ENCODE data around the gene FAM3C. TPM values are rescaled to one million over a fixed set of nuclear protein-coding genes. Genes with fewer than 3 reads are reported as not detected.

FAM3C gene
- total and polyA plus RNA-seq, 2 of the 8 experiments (the other 6 are each of a cell fraction or from before 2014, with no cell fraction given): 27.0 to 77.7 TPM

DNA sequence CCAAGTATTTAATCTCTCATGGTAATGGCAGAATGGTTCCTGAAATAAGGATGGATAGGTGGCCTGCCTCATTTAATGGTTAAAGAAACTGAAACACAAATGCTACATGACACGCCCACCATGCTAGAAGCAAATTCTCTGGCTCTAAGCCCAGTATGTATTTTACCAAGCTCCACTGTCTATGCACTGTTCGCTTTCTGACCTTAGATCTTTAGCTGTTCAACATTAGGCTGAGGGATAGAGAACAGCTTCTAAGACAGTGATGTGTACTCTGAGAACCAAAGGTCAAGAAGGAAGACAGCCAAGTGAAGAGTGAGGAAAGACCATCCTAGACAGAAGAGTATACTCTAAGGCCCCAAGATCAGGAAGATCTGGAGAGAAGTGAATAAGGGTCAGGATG lies 26.6 kb downstream of the FAM3C start:
- Histone ChIP-seq H2AK5ac (ENCODE audit: low read depth, low read length) (no peak overlapping the region), H2BK5ac (ENCODE audit: low read depth, low read length) (no peak overlapping the region), H4K20me1 (replicated peaks in 1 of 2; ENCODE audit: control insufficient read depth in 1 of 2, insufficient read depth in 2 of 2, low read length in 2 of 2) (no peaks in the 10 kb centered on the region), H3K4me1 (replicated peaks in 1 of 4; ENCODE audit: control insufficient read depth in 3 of 4, insufficient read depth in 4 of 4, low read length in 3 of 4) (peaks cover 0 to 2% (median 0%) of the 10 kb centered on the region in 4 experiments; a peak in 3 of 7 replicates), H4K5ac (ENCODE audit: insufficient read length, low read depth, low read length) (no peak overlapping the region), H3K36me3 (ENCODE audit: control insufficient read depth in 2 of 4, insufficient read depth in 4 of 4, low read length in 3 of 4) (peaks cover 0 to 20% (median 4%) of the 10 kb centered on the region in 4 experiments; a peak in 5 of 8 replicates), H3K4me2 (ENCODE audit: insufficient read depth in 1 of 2, low read depth in 2 of 2, low read length in 2 of 2) (no peak overlapping the region), H3K56ac (replicated peaks; ENCODE audit: insufficient read length, low read depth, low read length) (no peak overlapping the region), H3K4ac (replicated peaks; ENCODE audit: insufficient read length, low read depth, low read length) (no peak overlapping the region), H2BK120ac (replicated peaks; ENCODE audit: low read depth, low read length) (no peak overlapping the region), H2BK15ac (ENCODE audit: low read length) (no peak overlapping the region), H3K14ac (ENCODE audit: insufficient read length) (no peak overlapping the region), H2BK20ac (ENCODE audit: low read length) (no peak overlapping the region), H3K18ac (ENCODE audit: extremely low read depth, low read length) (no peak overlapping the region), H3K23ac (ENCODE audit: insufficient read length) (no peak overlapping the region), H3K9ac (replicated peaks in 1 of 4; ENCODE audit: extremely low read depth in 1 of 4, low read depth in 3 of 4, low read length in 3 of 4) (no peak overlapping the region), H2AFZ (ENCODE audit: low read length) (no peak overlapping the region), H3K27me3 (replicated peaks in 1 of 4; ENCODE audit: control insufficient read depth in 3 of 4, extremely low read depth in 1 of 4, insufficient read depth in 3 of 4, low read length in 3 of 4) (no peaks in the 10 kb centered on the region), H4K91ac (replicated peaks; ENCODE audit: insufficient read length, low read length) (no peak overlapping the region), H3K79me1 (ENCODE audit: low read depth, low read length) (no peaks in the 10 kb centered on the region), H3K23me2 (ENCODE audit: low read depth, low read length) (no peaks in the 10 kb centered on the region), H4K8ac (ENCODE audit: extremely low read depth, insufficient read depth, low read length) (no peak overlapping the region), H3K9me3 (ENCODE audit: insufficient read depth in 2 of 2, low read depth in 1 of 2, low read length in 1 of 2) (no peaks in the 10 kb centered on the region), H3K4me3 (ENCODE audit: extremely low read depth in 1 of 4, insufficient read depth in 2 of 4, low read depth in 3 of 4, low read length in 4 of 4) (no peak overlapping the region), H2BK12ac (ENCODE audit: low read depth, low read length) (no peak overlapping the region), H3K27ac (ENCODE audit: low read depth, low read length) (no peak overlapping the region), H3K79me2 (ENCODE audit: control insufficient read depth in 1 of 2, insufficient read depth in 2 of 2, low read length in 2 of 2) (peaks cover 0 to 13% of the 10 kb centered on the region in 2 experiments; a peak in 2 of 4 replicates)
- FAIRE-seq (no peak), DNase-seq (ENCODE audit: low read depth in 1 of 2, low spot score in 2 of 2) (no peak)
- ChIA-PET CTCF (ENCODE audit: partially characterized antibody) (interaction anchor here (0.8 to 1.4 kb wide), 7 partner anchors 10 to 178 kb away, joined by 3 to 4 read pairs (median 3); partner anchors contain the start of gene FAM3C), POLR2A (ENCODE audit: partially characterized antibody) (interaction anchor here (1.3 to 2.0 kb wide), 2 partner anchors 17 to 176 kb away, joined by 3 to 5 read pairs; no protein-coding TSS in a partner anchor)
- WGBS, 2 experiments (ENCODE audit: extremely low coverage in 1 of 2, insufficient coverage in 1 of 2, insufficient read length in 1 of 2, insufficient replicate concordance in 2 of 2, low coverage in 1 of 2, low lambda C conversion rate in 2 of 2, missing lambda C conversion rate in 1 of 2): 92% methylated on average over 2 of the region's 2 CpGs; no CpG with 5 or more reads in 1 of the 2 experiments
- TF ChIP-seq RNF2 (IDR thresholded peaks at IDR 0.05; ENCODE audit: borderline replicate concordance, low read depth, low read length, missing control alignments, poor library complexity, severe bottlenecking) (no peak), CTBP2 (IDR thresholded peaks at IDR 0.05; ENCODE audit: borderline replicate concordance, insufficient read depth, insufficient read length, low read length) (no peak), SUZ12 (IDR thresholded peaks at IDR 0.05; ENCODE audit: low read length) (no peak), BACH1 (IDR thresholded peaks at IDR 0.05; ENCODE audit: low read length) (no peak), ZNF274 (IDR thresholded peaks at IDR 0.05; ENCODE audit: borderline replicate concordance, extremely low read depth, low read length) (no peak), SRF (IDR thresholded peaks at IDR 0.05; ENCODE audit: low read depth, low read length) (no peak), CREB1 (IDR thresholded peaks at IDR 0.05) (no peak), SP4 (IDR thresholded peaks at IDR 0.05; ENCODE audit: low read length) (no peak), BRCA1 (IDR thresholded peaks at IDR 0.05; ENCODE audit: low read depth, low read length) (no peak), SP1 (IDR thresholded peaks at IDR 0.05; ENCODE audit: low read depth, low read length) (no peak), ASH2L (IDR thresholded peaks at IDR 0.05; ENCODE audit: low read length) (no peak), SIRT6 (IDR thresholded peaks at IDR 0.05; ENCODE audit: low read length) (no peak), SIX5 (IDR thresholded peaks at IDR 0.05; ENCODE audit: low read depth, low read length) (no peak), KDM5A (IDR thresholded peaks at IDR 0.05; ENCODE audit: low read length) (no peak), POLR2AphosphoS5 (IDR thresholded peaks at IDR 0.05; ENCODE audit: low read depth, low read length) (no peak), GABPA (IDR thresholded peaks at IDR 0.05; ENCODE audit: borderline replicate concordance, insufficient read depth, low read length) (no peak)
